ENCODE results near the gene SH2D1B.
"Not testable (repeated sequence)": the region's sequence is repeated elsewhere in the genome, so short reads cannot be mapped to it uniquely, and the experiment has no call there.

SH2D1B gene

GRCh38 chr1:162353702-162354101 is 58.2 kb downstream of the SH2D1B start:
- Histone ChIP-seq H3K9me3 (ENCODE audit: control insufficient read depth, low read length) (no peaks in the 10 kb centered on the region), H3K4me3 (ENCODE audit: insufficient read depth, low read depth, low read length, poor library complexity, severe bottlenecking) (no peak overlapping the region), H3K27ac (ENCODE audit: insufficient read depth, low read length, poor library complexity, severe bottlenecking) (no peak overlapping the region), H3K36me3 (ENCODE audit: control insufficient read depth, insufficient read depth, low read length) (no peaks in the 10 kb centered on the region), H3K4me1 (ENCODE audit: control insufficient read depth, insufficient read depth, low read length, poor library complexity, severe bottlenecking) (no peaks in the 10 kb centered on the region), H3K27me3 (replicated peaks; ENCODE audit: control insufficient read depth, insufficient read depth, low read length, poor library complexity, severe bottlenecking) (no peaks in the 10 kb centered on the region)
- DNase-seq: no peak

- H3K36me3 ChIP-seq (ENCODE audit: control insufficient read depth, insufficient read depth, low read length): no peaks in the 10 kb centered on the region
- DNase-seq: no peak
- H3K27me3 ChIP-seq (replicated peaks; ENCODE audit: control insufficient read depth, insufficient read depth, low read length, poor library complexity, severe bottlenecking): no peaks in the 10 kb centered on the region
- no peak overlapping the region for H3K4me3 ChIP-seq (ENCODE audit: insufficient read depth, low read depth, low read length, poor library complexity, severe bottlenecking)
- no peak overlapping the region for H3K27ac ChIP-seq (ENCODE audit: insufficient read depth, low read length, poor library complexity, severe bottlenecking)
- no peaks in the 10 kb centered on the region for H3K4me1 ChIP-seq (ENCODE audit: control insufficient read depth, insufficient read depth, low read length, poor library complexity, severe bottlenecking)
- no peaks in the 10 kb centered on the region for H3K9me3 ChIP-seq (ENCODE audit: control insufficient read depth, low read length)
Measured at GRCh38 chr1:162353078-162353477, 58.9 kb downstream of the SH2D1B start.

DNA sequence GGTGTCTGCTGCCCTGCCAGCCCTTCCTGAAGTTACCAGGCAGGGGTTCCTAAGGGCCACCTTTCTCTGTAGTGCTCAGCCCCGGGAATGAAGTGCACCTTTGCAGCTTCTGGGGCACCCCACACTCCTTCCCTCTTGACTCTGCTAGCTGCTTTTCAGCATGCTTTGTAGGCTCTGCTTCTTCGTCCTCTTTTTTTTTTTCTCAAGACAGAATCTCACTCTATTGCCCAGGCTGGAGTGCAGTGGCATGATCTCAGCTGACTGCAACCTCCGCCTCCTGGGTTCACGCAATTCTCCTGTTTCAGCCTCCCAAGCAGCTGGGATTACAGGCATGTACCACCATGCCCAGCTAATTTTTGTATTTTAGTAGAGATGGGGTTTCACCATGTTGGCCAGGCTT is 60.1 kb downstream of the SH2D1B start:
- not testable (repeated sequence) for H3K4me1 ChIP-seq (ENCODE audit: control insufficient read depth, insufficient read depth, low read length, poor library complexity, severe bottlenecking); H3K27ac ChIP-seq (ENCODE audit: insufficient read depth, low read length, poor library complexity, severe bottlenecking); H3K4me3 ChIP-seq (ENCODE audit: insufficient read depth, low read depth, low read length, poor library complexity, severe bottlenecking); H3K27me3 ChIP-seq (replicated peaks; ENCODE audit: control insufficient read depth, insufficient read depth, low read length, poor library complexity, severe bottlenecking); DNase-seq; H3K36me3 ChIP-seq (ENCODE audit: control insufficient read depth, insufficient read depth, low read length); H3K9me3 ChIP-seq (ENCODE audit: control insufficient read depth, low read length)

DNA sequence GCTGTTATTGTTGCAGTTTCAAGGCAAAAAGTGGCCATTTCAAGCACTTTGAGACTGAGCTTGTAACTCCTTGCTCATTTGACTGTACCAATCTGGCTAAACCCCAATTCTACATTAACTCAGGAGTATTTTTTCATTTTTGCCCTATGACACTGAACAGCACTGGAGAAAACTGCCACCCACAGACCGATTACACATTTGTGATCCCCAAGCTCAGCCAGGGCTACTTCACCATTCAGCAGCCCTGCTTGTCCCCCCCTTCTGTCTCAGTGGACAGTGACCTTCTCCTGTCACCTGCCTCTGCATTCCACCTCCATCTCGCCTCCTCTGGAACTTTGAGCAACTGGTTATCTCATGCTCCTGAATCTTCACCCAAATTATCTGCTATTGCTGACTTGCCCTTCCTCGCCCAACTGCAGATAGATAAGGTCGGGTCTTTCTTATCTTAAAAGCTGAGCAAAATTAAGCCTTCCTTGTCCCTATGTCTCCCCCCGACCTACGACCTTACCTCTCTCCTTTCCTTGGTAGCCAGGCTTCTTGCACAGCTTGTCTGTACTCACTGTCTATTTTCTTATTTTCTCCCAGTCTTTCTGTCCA is 60.6 kb downstream of the SH2D1B start:
- Histone ChIP-seq H3K27me3 (replicated peaks; ENCODE audit: control insufficient read depth, insufficient read depth, low read length, poor library complexity, severe bottlenecking) (no peaks in the 10 kb centered on the region), H3K4me1 (ENCODE audit: control insufficient read depth, insufficient read depth, low read length, poor library complexity, severe bottlenecking) (no peaks in the 10 kb centered on the region), H3K27ac (ENCODE audit: insufficient read depth, low read length, poor library complexity, severe bottlenecking) (no peak overlapping the region), H3K9me3 (ENCODE audit: control insufficient read depth, low read length) (no peaks in the 10 kb centered on the region), H3K36me3 (ENCODE audit: control insufficient read depth, insufficient read depth, low read length) (no peaks in the 10 kb centered on the region), H3K4me3 (ENCODE audit: insufficient read depth, low read depth, low read length, poor library complexity, severe bottlenecking) (no peak overlapping the region)
- DNase-seq: no peak

- Histone ChIP-seq H3K9me3 (ENCODE audit: control insufficient read depth, low read length) (no peaks in the 10 kb centered on the region), H3K4me3 (ENCODE audit: insufficient read depth, low read depth, low read length, poor library complexity, severe bottlenecking) (no peak overlapping the region), H3K4me1 (ENCODE audit: control insufficient read depth, insufficient read depth, low read length, poor library complexity, severe bottlenecking) (no peaks in the 10 kb centered on the region), H3K27me3 (replicated peaks; ENCODE audit: control insufficient read depth, insufficient read depth, low read length, poor library complexity, severe bottlenecking) (no peaks in the 10 kb centered on the region), H3K36me3 (ENCODE audit: control insufficient read depth, insufficient read depth, low read length) (no peaks in the 10 kb centered on the region), H3K27ac (ENCODE audit: insufficient read depth, low read length, poor library complexity, severe bottlenecking) (no peak overlapping the region)
- no peak for DNase-seq
Measured at GRCh38 chr1:162349635-162350330, 62.2 kb downstream of the SH2D1B start.

DNA sequence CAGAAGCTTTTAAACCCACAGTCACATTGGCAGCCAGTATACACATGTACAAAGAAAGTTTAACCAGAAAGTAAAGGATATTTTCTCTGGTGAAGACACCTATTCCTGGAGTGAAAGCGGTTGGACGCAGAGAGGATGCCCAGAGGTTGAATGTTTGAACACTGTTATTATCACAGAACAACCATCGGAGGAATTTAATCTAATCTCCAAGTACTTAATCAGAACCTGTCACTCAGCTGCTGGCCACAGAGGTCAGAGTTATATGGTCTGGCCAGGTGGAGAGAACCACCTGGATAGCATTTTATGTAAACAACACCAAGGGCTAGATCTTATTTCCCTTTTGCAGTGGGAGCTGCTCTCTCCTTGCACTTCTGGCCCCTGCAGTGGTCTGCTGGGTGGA is 64.7 kb downstream of the SH2D1B start:
- no peak overlapping the region for H3K27ac ChIP-seq (ENCODE audit: insufficient read depth, low read length, poor library complexity, severe bottlenecking)

More for the DNA sequence above, 64.7 kb downstream of the SH2D1B start:
- H3K36me3 ChIP-seq (ENCODE audit: control insufficient read depth, insufficient read depth, low read length): no peaks in the 10 kb centered on the region
- H3K4me1 ChIP-seq (ENCODE audit: control insufficient read depth, insufficient read depth, low read length, poor library complexity, severe bottlenecking): no peaks in the 10 kb centered on the region
- no peaks in the 10 kb centered on the region for H3K9me3 ChIP-seq (ENCODE audit: control insufficient read depth, low read length)
- H3K4me3 ChIP-seq (ENCODE audit: insufficient read depth, low read depth, low read length, poor library complexity, severe bottlenecking): no peak overlapping the region
- H3K27me3 ChIP-seq (replicated peaks; ENCODE audit: control insufficient read depth, insufficient read depth, low read length, poor library complexity, severe bottlenecking): no peaks in the 10 kb centered on the region
- no peak for DNase-seq
